ENCODE data around the gene MSI2. TPM values are rescaled to one million over a fixed set of nuclear protein-coding genes. Genes with fewer than 3 reads are reported as not detected.

The MSI2 gene
- total and polyA plus RNA-seq, 9 of the 15 experiments (the other 6 are each of a cell fraction or from before 2014, with no cell fraction given) = 4.6 to 61.8 (median 42.4) TPM

DNA sequence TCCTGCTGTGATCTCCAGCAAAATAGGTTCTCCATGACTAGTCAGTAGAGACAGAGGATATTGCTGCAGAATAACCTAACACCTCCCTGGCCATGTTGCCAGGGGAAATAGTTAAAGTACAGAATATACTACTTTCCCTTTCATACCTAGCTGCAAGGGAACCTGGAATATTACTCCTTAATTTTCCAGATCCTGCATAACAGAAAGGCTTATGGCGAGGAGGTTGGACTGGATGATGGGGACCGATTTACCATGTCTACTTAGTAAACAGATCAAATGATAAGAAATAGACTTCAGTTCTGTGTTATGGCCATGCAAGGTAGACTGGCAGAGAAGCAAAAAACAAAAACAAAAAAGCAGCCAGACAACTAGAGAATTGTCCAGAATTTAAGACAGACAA, 117.4 kb downstream of the MSI2 start:
- 71% methylated on average over 2 of the region's 2 CpGs for WGBS (ENCODE audit: insufficient coverage, low coverage, missing lambda C conversion rate)
- no TSS peak for BruUV-seq (replicated peaks)
- TF ChIP-seq, protein P1, sequence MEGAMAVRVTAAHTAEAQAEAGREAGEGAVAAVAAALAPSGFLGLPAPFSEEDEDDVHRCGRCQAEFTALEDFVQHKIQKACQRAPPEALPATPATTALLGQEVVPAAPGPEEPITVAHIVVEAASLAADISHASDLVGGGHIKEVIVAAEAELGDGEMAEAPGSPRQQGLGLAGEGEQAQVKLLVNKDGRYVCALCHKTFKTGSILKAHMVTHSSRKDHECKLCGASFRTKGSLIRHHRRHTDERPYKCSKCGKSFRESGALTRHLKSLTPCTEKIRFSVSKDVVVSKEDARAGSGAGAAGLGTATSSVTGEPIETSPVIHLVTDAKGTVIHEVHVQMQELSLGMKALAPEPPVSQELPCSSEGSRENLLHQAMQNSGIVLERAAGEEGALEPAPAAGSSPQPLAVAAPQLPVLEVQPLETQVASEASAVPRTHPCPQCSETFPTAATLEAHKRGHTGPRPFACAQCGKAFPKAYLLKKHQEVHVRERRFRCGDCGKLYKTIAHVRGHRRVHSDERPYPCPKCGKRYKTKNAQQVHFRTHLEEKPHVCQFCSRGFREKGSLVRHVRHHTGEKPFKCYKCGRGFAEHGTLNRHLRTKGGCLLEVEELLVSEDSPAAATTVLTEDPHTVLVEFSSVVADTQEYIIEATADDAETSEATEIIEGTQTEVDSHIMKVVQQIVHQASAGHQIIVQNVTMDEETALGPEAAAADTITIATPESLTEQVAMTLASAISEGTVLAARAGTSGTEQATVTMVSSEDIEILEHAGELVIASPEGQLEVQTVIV (CRISPR knock-in tag; IDR thresholded peaks at IDR 0.05; ENCODE audit: borderline replicate concordance) = no peak
- TF ChIP-seq C11orf30 (IDR thresholded peaks at IDR 0.05; ENCODE audit: low read depth) (no peak), TBL1XR1 (IDR thresholded peaks at IDR 0.05; ENCODE audit: low read length in 2 of 2) (no peak), CBX3 (IDR thresholded peaks at IDR 0.05; ENCODE audit: borderline replicate concordance in 1 of 2, low read length in 2 of 2) (peak in 1 of 2 experiments; percentile 59; a peak in 1 of 3 replicates), TAF15 (IDR thresholded peaks at IDR 0.05; ENCODE audit: low read depth, low read length) (no peak), TRIM24 (IDR thresholded peaks at IDR 0.05) (peak in 1 of 2 experiments; percentile 32; a peak in 1 of 4 replicates)
- TF ChIP-seq, protein P2, sequence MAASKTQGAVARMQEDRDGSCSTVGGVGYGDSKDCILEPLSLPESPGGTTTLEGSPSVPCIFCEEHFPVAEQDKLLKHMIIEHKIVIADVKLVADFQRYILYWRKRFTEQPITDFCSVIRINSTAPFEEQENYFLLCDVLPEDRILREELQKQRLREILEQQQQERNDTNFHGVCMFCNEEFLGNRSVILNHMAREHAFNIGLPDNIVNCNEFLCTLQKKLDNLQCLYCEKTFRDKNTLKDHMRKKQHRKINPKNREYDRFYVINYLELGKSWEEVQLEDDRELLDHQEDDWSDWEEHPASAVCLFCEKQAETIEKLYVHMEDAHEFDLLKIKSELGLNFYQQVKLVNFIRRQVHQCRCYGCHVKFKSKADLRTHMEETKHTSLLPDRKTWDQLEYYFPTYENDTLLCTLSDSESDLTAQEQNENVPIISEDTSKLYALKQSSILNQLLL (CRISPR knock-in tag; IDR thresholded peaks at IDR 0.05; ENCODE audit: borderline replicate concordance) = no peak
- TF ChIP-seq, protein P3, sequence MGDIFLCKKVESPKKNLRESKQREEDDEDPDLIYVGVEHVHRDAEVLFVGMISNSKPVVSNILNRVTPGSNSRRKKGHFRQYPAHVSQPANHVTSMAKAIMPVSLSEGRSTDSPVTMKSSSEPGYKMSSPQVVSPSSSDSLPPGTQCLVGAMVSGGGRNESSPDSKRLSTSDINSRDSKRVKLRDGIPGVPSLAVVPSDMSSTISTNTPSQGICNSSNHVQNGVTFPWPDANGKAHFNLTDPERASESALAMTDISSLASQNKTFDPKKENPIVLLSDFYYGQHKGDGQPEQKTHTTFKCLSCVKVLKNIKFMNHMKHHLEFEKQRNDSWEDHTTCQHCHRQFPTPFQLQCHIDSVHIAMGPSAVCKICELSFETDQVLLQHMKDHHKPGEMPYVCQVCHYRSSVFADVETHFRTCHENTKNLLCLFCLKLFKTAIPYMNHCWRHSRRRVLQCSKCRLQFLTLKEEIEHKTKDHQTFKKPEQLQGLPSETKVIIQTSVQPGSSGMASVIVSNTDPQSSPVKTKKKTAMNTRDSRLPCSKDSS (IDR thresholded peaks at IDR 0.05; ENCODE audit: low read depth, partially characterized antibody) = peak; percentile 55
- H3K4me2 ChIP-seq (ENCODE audit: insufficient read depth, low read length) = no peak overlapping the region
- POLR2A ChIA-PET = interaction anchor here (0.6 to 0.7 kb wide), 2 partner anchors 10 to 214 kb away, joined by 3 to 4 read pairs; no protein-coding TSS in a partner anchor
- H3K4me3 ChIP-seq = no peak overlapping the region
- in situ Hi-C loops (cut with MboI) = no loop called here
- H3K9me3 ChIP-seq (replicated peaks; ENCODE audit: control insufficient read depth, insufficient read depth, low read depth, low read length) = 0 out of 2 replicates have a peak, but pooled peaks cover 7% of the 10 kb centered on the region
- H3K27ac ChIP-seq (ENCODE audit: extremely low read depth, low read depth, low read length) = no peak overlapping the region
- no peak for FAIRE-seq
- CTCF ChIA-PET (ENCODE audit: low intra/inter-chr PET ratio) = no interaction called here
- H3K27me3 ChIP-seq (ENCODE audit: control insufficient read depth in 2 of 2, insufficient read depth in 2 of 2, low read length in 2 of 2) = no peaks in the 10 kb centered on the region
- ATAC-seq = no peak
- H3K4me1 ChIP-seq (replicated peaks in 1 of 2; ENCODE audit: control insufficient read depth in 2 of 2, insufficient read depth in 2 of 2, low read length in 2 of 2) = peaks cover 18 to 39% of the 10 kb centered on the region in 2 experiments; a peak in 4 of 5 replicates
- H3K36me3 ChIP-seq (ENCODE audit: control insufficient read depth, insufficient read depth, low read length) = no peaks in the 10 kb centered on the region
- H3K79me2 ChIP-seq (ENCODE audit: control insufficient read depth, insufficient read depth, low read length) = peaks cover 32% of the 10 kb centered on the region
- intact Hi-C loops (cut with micrococcal nuclease) = no loop called here
- H3K9me1 ChIP-seq (ENCODE audit: control insufficient read depth, insufficient read depth, low read length) = peaks cover 2% of the 10 kb centered on the region
- DNase-seq (ENCODE audit: extremely low read depth in 1 of 4, low spot score in 3 of 4) = no peak
- H4K20me1 ChIP-seq (replicated peaks; ENCODE audit: control insufficient read depth, insufficient read depth, low read length) = peaks cover 7% of the 10 kb centered on the region; the same call in 1 of the 2 replicates
- no peak overlapping the region for H2AFZ ChIP-seq (ENCODE audit: low read depth, low read length)
- H3K9ac ChIP-seq (ENCODE audit: insufficient read depth in 1 of 2, low read depth in 2 of 2, low read length in 2 of 2) = no peak overlapping the region

All from K562 (cell line).